Keratinocyte (primary cell): ENCODE data around the gene IGFALS. TPM values are rescaled to one million over a fixed set of nuclear protein-coding genes. Genes with fewer than 3 reads are reported as not detected.

Source experiments
- DNase-seq: peaks from one replicate; pipeline ENCODE4 v3.0.0-alpha.2; 2011; ENCODE audit warnings: low read depth, missing footprints, low spot score
- FAIRE-seq: peaks from 2 replicates; lab custom pipeline; 2011; peaks lifted over from hg19 to GRCh38; lab: Jason Lieb, UNC
- H2AFZ ChIP-seq: 2 replicates; pipeline ENCODE4 v1.6.0; 2012; ENCODE audit warnings: low read length, control low read depth, inconsistent platforms; ENCODE audit not compliant: control insufficient read depth
- H3K27ac ChIP-seq: 2 replicates; pipeline ENCODE4 v1.5.1; 2011; ENCODE audit warnings: low read length; ENCODE audit not compliant: control insufficient read depth, insufficient read depth
- H3K27me3 ChIP-seq: 3 replicates; pipeline ENCODE4 v1.6.0; 2011; ENCODE audit warnings: low read length; ENCODE audit not compliant: control insufficient read depth, insufficient read depth; ENCODE audit errors: extremely low read depth
- H3K36me3 ChIP-seq, 2 experiments: 2 replicates in 1 of 2; 3 replicates in 1 of 2; pipeline ENCODE4 v1.5.1; 2011; ENCODE audit warnings: low read length in 2 of 2, mild to moderate bottlenecking in 1 of 2; ENCODE audit not compliant: control insufficient read depth in 2 of 2, insufficient read depth in 2 of 2; ENCODE audit errors: extremely low read depth in 1 of 2
- H3K4me1 ChIP-seq: 3 replicates; pipeline ENCODE4 v1.5.1; 2011; ENCODE audit warnings: low read length; ENCODE audit not compliant: control insufficient read depth, insufficient read depth; ENCODE audit errors: extremely low read depth
- H3K4me2 ChIP-seq: 3 replicates; pipeline ENCODE4 v1.6.0; 2011; ENCODE audit warnings: low read depth, low read length; ENCODE audit not compliant: control insufficient read depth, insufficient read depth; ENCODE audit errors: extremely low read depth
- H3K4me3 ChIP-seq, 3 experiments: fragments of 200-600 bp in 1 of 3; sonication (generic) in 1 of 3; 2 replicates in 2 of 3; 3 replicates in 1 of 3; pipeline ENCODE4 v1.5.1; 2011 to 2016; ENCODE audit warnings: low read length in 3 of 3, mild to moderate bottlenecking in 3 of 3, control low read depth in 2 of 3, inconsistent platforms in 1 of 3, low read depth in 1 of 3, mixed read lengths in 1 of 3, mixed run types in 1 of 3, moderate library complexity in 1 of 3; ENCODE audit not compliant: control insufficient read depth in 2 of 3, insufficient read depth in 2 of 3; ENCODE audit errors: extremely low read depth in 1 of 3
- H3K79me2 ChIP-seq: 2 replicates; pipeline ENCODE4 v1.6.0; 2012; ENCODE audit warnings: low read length; ENCODE audit not compliant: control insufficient read depth, insufficient read depth
- H3K9ac ChIP-seq: 3 replicates; pipeline ENCODE4 v1.6.0; 2011; ENCODE audit warnings: low read length; ENCODE audit not compliant: control insufficient read depth, insufficient read depth; ENCODE audit errors: extremely low read depth
- H3K9me1 ChIP-seq: 3 replicates; pipeline ENCODE4 v1.6.0; 2011; ENCODE audit warnings: low read length; ENCODE audit not compliant: control insufficient read depth, insufficient read depth; ENCODE audit errors: extremely low read depth
- H3K9me3 ChIP-seq: 2 replicates; pipeline ENCODE4 v1.5.1; 2012; ENCODE audit warnings: low read depth, low read length; ENCODE audit not compliant: control insufficient read depth
- H4K20me1 ChIP-seq: 3 replicates; pipeline ENCODE4 v1.6.0; 2011; ENCODE audit warnings: low read length; ENCODE audit not compliant: control insufficient read depth, insufficient read depth; ENCODE audit errors: extremely low read depth
- EZH2 ChIP-seq: IDR thresholded peaks from one replicate; pipeline ENCODE4 v1.6.1; 2012; ENCODE audit warnings: inconsistent platforms, mild to moderate bottlenecking, low read length, moderate library complexity
- dilution Hi-C: fragments of 300-500 bp; cut with MboI; formaldehyde crosslinking; loops from one replicate; pipeline ENCODE4 v1.7.0; 2020; ENCODE audit warnings: low sequenced_read_pairs; ENCODE audit not compliant: extremely low pct_ligation_motif_present
- polyA plus RNA-seq, 5 experiments: library from polyadenylated mRNA; depleted of rRNA in 3 of 5; stranded (reverse) in 3 of 5; stranded (forward) in 1 of 5; unstranded in 1 of 5; fragments of >200 nt; gene quantifications; 1 replicate in 1 of 5; 2 replicates in 3 of 5; 3 replicates in 1 of 5; pipeline versions ENCODE4 v1.2.1 to v1.2.3, GENCODE V29; 2011 to 2012; ENCODE audit warnings: missing spikeins in 2 of 5, low read depth in 1 of 5, low replicate concordance in 1 of 5
- TF ChIP-seq, protein P1 (sequence below), 3 experiments: IDR thresholded peaks in 1 of 3; conservative IDR thresholded peaks in 1 of 3; optimal IDR thresholded peaks in 1 of 3; 2 replicates in 2 of 3; 3 replicates in 1 of 3; pipeline versions ENCODE3 to v1.5.1; 2011; ENCODE audit warnings: low read length in 3 of 3, mild to moderate bottlenecking in 3 of 3, moderate library complexity in 2 of 3, control low read depth in 1 of 3, inconsistent platforms in 1 of 3; ENCODE audit not compliant: insufficient read depth in 2 of 3; ENCODE audit errors: extremely low read depth in 1 of 3

The IGFALS gene
- polyA plus RNA-seq, 1 donor (not counting 4 experiments of a cell fraction or from before 2014, with no cell fraction given), result not detected

DNA sequence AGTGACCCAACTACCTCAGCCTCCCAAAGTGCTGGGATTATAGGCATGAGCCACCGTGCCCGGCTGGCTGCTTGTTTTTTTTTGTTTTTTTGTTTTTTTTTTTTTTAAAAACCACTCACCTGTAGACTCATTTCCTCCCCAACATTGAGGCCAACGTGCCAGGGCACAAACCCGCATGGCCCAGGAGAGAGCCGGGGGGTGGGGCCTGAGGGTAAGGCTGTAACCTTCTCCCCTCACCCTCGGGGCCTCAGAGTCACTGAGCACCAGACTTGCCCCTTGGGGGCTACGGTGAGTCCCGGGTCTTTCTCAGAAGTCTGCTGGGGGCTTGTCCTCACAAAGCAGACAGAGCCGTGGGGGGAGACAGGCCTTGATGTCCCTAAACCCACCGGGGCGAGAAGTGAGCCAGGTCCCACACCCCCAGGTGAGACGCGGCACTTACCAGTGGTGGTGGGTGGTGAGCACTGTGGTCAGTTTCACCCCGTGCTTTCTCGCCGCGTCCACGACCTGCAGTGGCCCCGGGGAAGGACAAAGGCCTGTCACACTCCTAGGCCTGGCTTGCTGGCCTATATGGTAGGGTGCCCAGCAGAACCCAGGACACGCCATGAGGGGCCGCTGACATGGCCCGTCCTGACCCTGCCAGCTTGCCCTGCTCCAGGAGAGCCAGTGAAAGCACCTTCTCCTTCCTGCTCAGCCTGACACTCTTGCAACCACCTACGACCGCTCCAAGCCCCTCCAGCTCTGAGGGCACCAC is 28.5 kb upstream of the IGFALS start:
- H3K9me1 ChIP-seq, result no peaks in the 10 kb centered on the region
- no peaks in the 10 kb centered on the region for H3K27me3 ChIP-seq
- no peak overlapping the region for H3K4me3 ChIP-seq
- no peaks in the 10 kb centered on the region for H4K20me1 ChIP-seq
- H3K79me2 ChIP-seq, result peaks cover under 1% of the 10 kb centered on the region
- H3K36me3 ChIP-seq, result peaks cover 0 to 6% of the 10 kb centered on the region in 2 experiments
- no peak overlapping the region for H3K4me2 ChIP-seq
- peaks cover 6% of the 10 kb centered on the region for H3K4me1 ChIP-seq
- FAIRE-seq, result no peak
- H2AFZ ChIP-seq, result no peak overlapping the region
- no peaks in the 10 kb centered on the region for H3K9me3 ChIP-seq
- TF ChIP-seq, protein P1, sequence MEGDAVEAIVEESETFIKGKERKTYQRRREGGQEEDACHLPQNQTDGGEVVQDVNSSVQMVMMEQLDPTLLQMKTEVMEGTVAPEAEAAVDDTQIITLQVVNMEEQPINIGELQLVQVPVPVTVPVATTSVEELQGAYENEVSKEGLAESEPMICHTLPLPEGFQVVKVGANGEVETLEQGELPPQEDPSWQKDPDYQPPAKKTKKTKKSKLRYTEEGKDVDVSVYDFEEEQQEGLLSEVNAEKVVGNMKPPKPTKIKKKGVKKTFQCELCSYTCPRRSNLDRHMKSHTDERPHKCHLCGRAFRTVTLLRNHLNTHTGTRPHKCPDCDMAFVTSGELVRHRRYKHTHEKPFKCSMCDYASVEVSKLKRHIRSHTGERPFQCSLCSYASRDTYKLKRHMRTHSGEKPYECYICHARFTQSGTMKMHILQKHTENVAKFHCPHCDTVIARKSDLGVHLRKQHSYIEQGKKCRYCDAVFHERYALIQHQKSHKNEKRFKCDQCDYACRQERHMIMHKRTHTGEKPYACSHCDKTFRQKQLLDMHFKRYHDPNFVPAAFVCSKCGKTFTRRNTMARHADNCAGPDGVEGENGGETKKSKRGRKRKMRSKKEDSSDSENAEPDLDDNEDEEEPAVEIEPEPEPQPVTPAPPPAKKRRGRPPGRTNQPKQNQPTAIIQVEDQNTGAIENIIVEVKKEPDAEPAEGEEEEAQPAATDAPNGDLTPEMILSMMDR (optimal IDR thresholded peaks at IDR 0.05 in 1 of 3, IDR thresholded peaks at IDR 0.05 in 1 of 3, conservative IDR thresholded peaks at IDR 0.05 in 1 of 3; ENCODE audit: extremely low read depth in 1 of 3, insufficient read depth in 2 of 3, low read length in 3 of 3), result no peak
- no peak for TF ChIP-seq EZH2
- DNase-seq, result no peak
- dilution Hi-C loops, result no loop called here
- no peak overlapping the region for H3K9ac ChIP-seq
- no peak overlapping the region for H3K27ac ChIP-seq

DNA sequence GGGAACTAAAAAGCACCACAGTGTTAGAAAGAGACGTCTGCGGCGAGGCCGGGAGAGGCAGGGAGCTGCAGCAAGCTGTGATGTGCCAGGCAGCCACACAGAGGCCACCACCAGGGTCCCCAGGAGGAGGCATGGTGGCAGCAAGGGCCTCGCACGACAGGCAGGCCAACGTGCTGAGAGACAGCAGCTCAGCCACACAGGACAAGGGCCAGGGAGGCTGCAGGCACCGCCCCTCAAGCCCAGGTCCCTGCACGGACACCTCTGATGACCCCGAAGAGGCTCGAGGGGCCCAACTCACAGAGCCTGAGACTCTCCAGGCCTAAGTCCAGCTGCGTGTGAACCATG is 27.4 kb upstream of the IGFALS start:
- no peaks in the 10 kb centered on the region for H3K79me2 ChIP-seq
- no peak for FAIRE-seq
- H3K36me3 ChIP-seq, result peaks cover 0 to 12% of the 10 kb centered on the region in 2 experiments
- no peaks in the 10 kb centered on the region for H3K9me1 ChIP-seq
- H3K4me2 ChIP-seq, result no peak overlapping the region
- H3K9ac ChIP-seq, result no peak overlapping the region
- no peaks in the 10 kb centered on the region for H3K9me3 ChIP-seq
- no peaks in the 10 kb centered on the region for H4K20me1 ChIP-seq
- H3K4me3 ChIP-seq, result no peak overlapping the region
- H3K27ac ChIP-seq, result no peak overlapping the region
- peaks cover 6% of the 10 kb centered on the region for H3K4me1 ChIP-seq
- H3K27me3 ChIP-seq, result no peaks in the 10 kb centered on the region
- TF ChIP-seq, protein P1 (optimal IDR thresholded peaks at IDR 0.05 in 1 of 3, IDR thresholded peaks at IDR 0.05 in 1 of 3, conservative IDR thresholded peaks at IDR 0.05 in 1 of 3; ENCODE audit: extremely low read depth in 1 of 3, insufficient read depth in 2 of 3, low read length in 3 of 3), result no peak
- no peak for TF ChIP-seq EZH2
- no peak for DNase-seq
- no peak overlapping the region for H2AFZ ChIP-seq
- dilution Hi-C loops, result no loop called here
